OCI-LY7 (cell line): ENCODE results near the gene CELF2. TPM values are rescaled to one million over a fixed set of nuclear protein-coding genes. Genes with fewer than 3 reads are reported as not detected.
A peak's percentile ranks its signal among the peaks of the same experiment; 100 is the strongest.

Experiments used
- BruUV-seq: library from RNA; stranded (reverse); fragments of 400-500 nt; replicated peaks from 2 replicates; lab custom pipeline; 2021; lab: Mats Ljungman, UMichigan
- CTCF ChIA-PET: fragments of 300-600 bp; sonication (Branson Sonifier 250); formaldehyde crosslinking; loops from one replicate; lab custom pipeline; 2022; ENCODE audit warnings: antibody characterized with exemption; ENCODE audit not compliant: unreplicated experiment; lab: Charles Lee
- POLR2A ChIA-PET: fragments of 300-600 bp; sonication (Branson Sonifier 250); formaldehyde crosslinking; loops from one replicate; lab custom pipeline; 2022; ENCODE audit warnings: antibody characterized with exemption; lab: Charles Lee
- DNase-seq: peaks from one replicate; pipeline ENCODE4 v3.0.0-alpha.2; 2015; ENCODE audit warnings: low spot score
- H2AFZ ChIP-seq: fragments of 200-600 bp; sonication (generic), shearing (Covaris generic); 2 replicates; pipeline ENCODE4 v1.6.1; 2014; ENCODE audit warnings: mild to moderate bottlenecking, antibody characterized with exemption, low read length, moderate library complexity
- H3K27ac ChIP-seq: fragments of 200-600 bp; sonication (generic); 2 replicates; pipeline ENCODE4 v1.5.1; 2014; ENCODE audit warnings: mixed run types, low read depth, mild to moderate bottlenecking, moderate library complexity, low read length, inconsistent platforms; ENCODE audit not compliant: poor library complexity, severe bottlenecking
- H3K36me3 ChIP-seq: fragments of 200-600 bp; sonication (generic); 2 replicates; pipeline ENCODE4 v1.6.1; 2014; ENCODE audit warnings: mild to moderate bottlenecking, antibody characterized with exemption, low read length, moderate library complexity, mixed read lengths; ENCODE audit not compliant: insufficient read depth
- H3K4me1 ChIP-seq: fragments of 200-600 bp; sonication (generic); 2 replicates; pipeline ENCODE4 v1.5.1; 2014; ENCODE audit warnings: mild to moderate bottlenecking, low read length; ENCODE audit not compliant: insufficient read depth, poor library complexity, severe bottlenecking
- H3K4me2 ChIP-seq: fragments of 200-600 bp; sonication (generic); 2 replicates; pipeline ENCODE4 v1.6.1; 2014; ENCODE audit warnings: mild to moderate bottlenecking, low read length
- H3K4me3 ChIP-seq: fragments of 200-600 bp; sonication (generic); 2 replicates; pipeline ENCODE4 v1.5.1; 2014; ENCODE audit warnings: mild to moderate bottlenecking, low read depth, low read length; ENCODE audit not compliant: poor library complexity, severe bottlenecking
- H3K79me2 ChIP-seq: fragments of 200-600 bp; sonication (generic); 2 replicates; pipeline ENCODE4 v1.6.1; 2016; ENCODE audit warnings: low read depth, mild to moderate bottlenecking, low read length, moderate library complexity, mixed read lengths; ENCODE audit not compliant: insufficient read depth
- H3K9me2 ChIP-seq: fragments of 200-600 bp; sonication (generic); 2 replicates; pipeline ENCODE4 v1.6.1; 2016; ENCODE audit warnings: mild to moderate bottlenecking, low read length, mixed read lengths; ENCODE audit not compliant: insufficient read depth
- H3K9me3 ChIP-seq: fragments of 200-600 bp; sonication (generic); 2 replicates; pipeline ENCODE4 v1.6.1; 2014; ENCODE audit warnings: mild to moderate bottlenecking, mixed run types, low read length, mixed read lengths
- H4K20me1 ChIP-seq: fragments of 200-600 bp; sonication (generic); 2 replicates; pipeline ENCODE4 v1.6.1; 2014; ENCODE audit warnings: mild to moderate bottlenecking, antibody characterized with exemption, low read length, moderate library complexity, mixed read lengths; ENCODE audit not compliant: insufficient read depth
- EZH2phosphoT487 ChIP-seq: fragments of 200-600 bp; sonication (generic); IDR thresholded peaks from 2 replicates; pipeline ENCODE4 v1.6.1; 2018; ENCODE audit warnings: low read depth, borderline replicate concordance, mild to moderate bottlenecking, mixed run types, antibody characterized with exemption, low read length, moderate library complexity, mixed read lengths
- intact Hi-C: fragments of 100-400 bp; cut with micrococcal nuclease; formaldehyde crosslinking; loops from one replicate; pipeline ENCODE4 v1.10.0; 2022; ENCODE audit not compliant: unreplicated experiment
- total RNA-seq, 2 experiments: library from RNA; depleted of rRNA in 1 of 2; stranded (reverse); fragments of >200 nt in 1 of 2; shearing (Covaris generic) in 1 of 2; gene quantifications; 2 replicates each; pipeline ENCODE4 v1.2.3, GENCODE V29; 2014 to 2022
- TF ChIP-seq, protein P1 (sequence below): fragments of 200-600 bp; sonication (generic); conservative IDR thresholded peaks from 2 replicates; pipeline ENCODE4 v1.5.1; 2014; ENCODE audit warnings: mild to moderate bottlenecking, antibody characterized with exemption, low read length, moderate library complexity, mixed read lengths

CELF2 gene
- total RNA-seq, 2 experiments from 2014 or later = 5.4 to 19.1 TPM

DNA sequence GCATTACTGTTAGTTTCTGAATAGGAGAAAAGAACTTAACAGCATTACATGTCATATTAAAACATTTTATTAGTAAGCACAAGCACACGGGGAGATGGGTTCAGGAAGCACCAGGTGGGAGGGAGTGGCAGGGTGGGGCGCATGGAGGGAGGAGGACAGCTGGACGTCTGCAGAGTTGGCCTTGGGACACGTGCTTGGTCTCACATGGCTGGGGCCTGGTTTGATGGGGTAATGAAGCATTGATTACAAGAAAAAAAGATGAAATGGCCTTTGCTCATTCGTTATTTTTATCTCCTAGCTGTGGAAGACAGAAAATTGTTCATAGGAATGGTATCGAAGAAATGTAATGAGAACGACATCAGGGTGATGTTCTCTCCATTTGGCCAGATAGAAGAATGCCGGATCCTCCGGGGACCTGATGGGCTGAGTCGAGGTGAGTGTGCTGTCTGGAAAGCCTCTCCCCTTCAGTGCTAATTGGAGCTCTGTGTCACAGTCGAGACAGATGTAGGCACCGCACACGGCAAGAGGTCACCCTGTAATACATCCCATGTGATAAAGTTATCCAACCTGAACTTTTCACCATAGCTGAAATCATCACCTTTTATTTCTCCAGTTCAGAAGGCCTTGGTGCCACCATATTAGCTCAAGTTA is 239.9 kb downstream of the CELF2 start:
- no peak overlapping the region for H3K4me2 ChIP-seq
- ChIA-PET POLR2A (interaction anchor here (0.6 to 1.1 kb wide), 2 partner anchors 15 to 34 kb away, joined by 4 to 7 read pairs; no protein-coding TSS in a partner anchor), CTCF (no interaction called here)
- no peaks in the 10 kb centered on the region for H4K20me1 ChIP-seq
- no peaks in the 10 kb centered on the region for H3K9me2 ChIP-seq
- BruUV-seq = no TSS peak
- no peak overlapping the region for H3K27ac ChIP-seq
- H3K9me3 ChIP-seq = no peaks in the 10 kb centered on the region
- no peak overlapping the region for H2AFZ ChIP-seq
- H3K4me3 ChIP-seq = no peak overlapping the region
- peaks cover 57% of the 10 kb centered on the region for H3K4me1 ChIP-seq
- H3K36me3 ChIP-seq = no peaks in the 10 kb centered on the region
- DNase-seq = no peak
- intact Hi-C loops = no loop called here
- no peak for TF ChIP-seq EZH2phosphoT487
- no peaks in the 10 kb centered on the region for H3K79me2 ChIP-seq

DNA sequence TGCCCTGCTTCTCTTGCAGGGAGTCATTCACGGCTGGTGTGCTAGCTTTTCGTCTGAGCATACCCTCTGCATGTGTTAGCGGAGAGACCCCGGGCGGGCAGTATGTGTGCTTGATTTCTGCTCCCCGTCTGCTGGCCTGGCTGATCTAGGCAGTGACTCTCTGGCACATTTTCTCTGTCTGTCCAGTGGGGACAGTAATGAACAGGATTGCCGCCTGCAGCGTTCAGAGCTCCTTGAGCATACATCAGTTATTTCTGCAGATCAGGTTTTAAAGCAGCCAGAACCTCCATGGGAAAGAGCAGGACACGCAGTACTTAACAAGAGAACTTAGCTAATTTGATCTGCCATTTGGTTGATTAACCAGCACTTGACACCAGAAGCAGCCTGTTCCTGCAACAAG is 242.5 kb downstream of the CELF2 start:
- no TSS peak for BruUV-seq
- Histone ChIP-seq H3K4me2 (no peak overlapping the region), H2AFZ (no peak overlapping the region), H3K9me3 (no peaks in the 10 kb centered on the region), H3K27ac (no peak overlapping the region), H4K20me1 (no peaks in the 10 kb centered on the region), H3K9me2 (no peaks in the 10 kb centered on the region), H3K79me2 (no peaks in the 10 kb centered on the region), H3K36me3 (no peaks in the 10 kb centered on the region), H3K4me3 (no peak overlapping the region), H3K4me1 (peaks cover 55% of the 10 kb centered on the region)
- peak; percentile 13 for DNase-seq
- ChIA-PET POLR2A (interaction anchor here (0.7 to 1.1 kb wide), 3 partner anchors 17 to 758 kb away, joined by 3 to 4 read pairs (median 3); no protein-coding TSS in a partner anchor), CTCF (no interaction called here)
- intact Hi-C loops = no loop called here
- TF ChIP-seq, protein P1, sequence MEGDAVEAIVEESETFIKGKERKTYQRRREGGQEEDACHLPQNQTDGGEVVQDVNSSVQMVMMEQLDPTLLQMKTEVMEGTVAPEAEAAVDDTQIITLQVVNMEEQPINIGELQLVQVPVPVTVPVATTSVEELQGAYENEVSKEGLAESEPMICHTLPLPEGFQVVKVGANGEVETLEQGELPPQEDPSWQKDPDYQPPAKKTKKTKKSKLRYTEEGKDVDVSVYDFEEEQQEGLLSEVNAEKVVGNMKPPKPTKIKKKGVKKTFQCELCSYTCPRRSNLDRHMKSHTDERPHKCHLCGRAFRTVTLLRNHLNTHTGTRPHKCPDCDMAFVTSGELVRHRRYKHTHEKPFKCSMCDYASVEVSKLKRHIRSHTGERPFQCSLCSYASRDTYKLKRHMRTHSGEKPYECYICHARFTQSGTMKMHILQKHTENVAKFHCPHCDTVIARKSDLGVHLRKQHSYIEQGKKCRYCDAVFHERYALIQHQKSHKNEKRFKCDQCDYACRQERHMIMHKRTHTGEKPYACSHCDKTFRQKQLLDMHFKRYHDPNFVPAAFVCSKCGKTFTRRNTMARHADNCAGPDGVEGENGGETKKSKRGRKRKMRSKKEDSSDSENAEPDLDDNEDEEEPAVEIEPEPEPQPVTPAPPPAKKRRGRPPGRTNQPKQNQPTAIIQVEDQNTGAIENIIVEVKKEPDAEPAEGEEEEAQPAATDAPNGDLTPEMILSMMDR = 0 out of 2 replicates have a peak, but pooled peaks have one; percentile 32
- no peak for TF ChIP-seq EZH2phosphoT487

DNA sequence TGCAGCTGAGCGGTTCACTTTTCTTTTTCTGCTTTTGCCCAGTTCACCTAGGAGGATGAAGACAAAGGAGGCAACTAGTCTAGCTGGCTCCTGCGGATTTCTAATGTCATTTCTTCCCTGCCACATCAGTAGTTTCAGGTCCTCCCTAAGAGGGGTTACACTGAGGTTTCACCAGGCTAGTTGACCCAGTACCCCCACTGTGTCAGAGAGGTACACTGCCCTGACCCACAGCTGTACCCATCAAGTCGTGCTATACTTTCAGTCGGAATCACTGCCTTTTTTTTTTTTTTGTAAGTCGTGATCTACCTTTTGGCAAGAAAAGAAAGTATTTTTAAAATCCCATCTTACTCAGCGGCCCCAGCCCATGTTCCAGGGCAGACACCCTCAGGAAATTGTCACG is 243.5 kb downstream of the CELF2 start:
- DNase-seq = no peak
- no TSS peak for BruUV-seq
- Histone ChIP-seq H3K4me1 (peaks cover 58% of the 10 kb centered on the region), H3K36me3 (no peaks in the 10 kb centered on the region), H3K9me3 (no peaks in the 10 kb centered on the region), H3K79me2 (no peaks in the 10 kb centered on the region), H2AFZ (no peak overlapping the region; the same call in 1 of the 2 replicates), H3K4me2 (no peak overlapping the region), H3K4me3 (no peak overlapping the region), H4K20me1 (no peaks in the 10 kb centered on the region), H3K9me2 (no peaks in the 10 kb centered on the region), H3K27ac (no peak overlapping the region)
- intact Hi-C loops = no loop called here
- ChIA-PET POLR2A (interaction anchor here (1.1 kb wide), 1 partner anchor 18 kb away, joined by 3 read pairs; no protein-coding TSS in a partner anchor), CTCF (no interaction called here)
- TF ChIP-seq, protein P1 = no peak
- TF ChIP-seq EZH2phosphoT487 = no peak
